Mesothelial cell of epicardium (in vitro differentiated cells): Measurements from ENCODE around the gene BMP8A. TPM values are rescaled to one million over a fixed set of nuclear protein-coding genes. Genes with fewer than 3 reads are reported as not detected.

ENCODE experiments used
- DNase-seq, 2 experiments: peaks; one replicate each; pipeline ENCODE4 v3.0.0; 2021; ENCODE audit warnings: low spot score in 2 of 2; ENCODE audit not compliant: unreplicated experiment in 2 of 2
- H3K27ac Mint-ChIP-seq: 2 replicates; pipeline ENCODE4 v1.8.0; 2021; ENCODE audit warnings: mixed read lengths
- H3K27me3 Mint-ChIP-seq: 2 replicates; pipeline ENCODE4 v1.8.0; 2021; ENCODE audit warnings: low read depth, mixed read lengths
- H3K36me3 Mint-ChIP-seq: 2 replicates; pipeline ENCODE4 v1.8.0; 2021; ENCODE audit warnings: mixed read lengths
- H3K4me1 Mint-ChIP-seq: 2 replicates; pipeline ENCODE4 v1.8.0; 2021; ENCODE audit warnings: mixed read lengths
- H3K4me3 Mint-ChIP-seq: 2 replicates; pipeline ENCODE4 v1.8.0; 2021; ENCODE audit warnings: mild to moderate bottlenecking, moderate library complexity, mixed read lengths
- H3K9me3 Mint-ChIP-seq: 2 replicates; pipeline ENCODE4 v1.8.0; 2021; ENCODE audit warnings: mixed read lengths
- CTCF ChIP-seq: fragments of 200-600 bp; sonication (generic); IDR thresholded peaks from one replicate; pipeline ENCODE4 v1.5.0; 2021; ENCODE audit warnings: antibody characterized with exemption; ENCODE audit not compliant: unreplicated experiment
- total RNA-seq: library from RNA; stranded (reverse); gene quantifications from 3 replicates; pipeline ENCODE4 v1.2.1, GENCODE V29; 2021

Gene BMP8A
- total RNA-seq, 1 donor from 2014 or later = not detected

- no peak overlapping the region for H3K4me3 Mint-ChIP-seq
- no peak for DNase-seq
- no peak for TF ChIP-seq CTCF
Measured at GRCh38 chr1:39566441-39567137, 75.2 kb downstream of the BMP8A start.

GRCh38 chr1:39567302-39567701 is 75.9 kb downstream of the BMP8A start:
- peaks cover 68% of the 10 kb centered on the region for H3K36me3 Mint-ChIP-seq
- no peak overlapping the region for H3K4me3 Mint-ChIP-seq
- no peaks in the 10 kb centered on the region for H3K27me3 Mint-ChIP-seq
- H3K27ac Mint-ChIP-seq = no peak overlapping the region
- DNase-seq = no peak
- no peaks in the 10 kb centered on the region for H3K9me3 Mint-ChIP-seq
- H3K4me1 Mint-ChIP-seq = peaks cover 5% of the 10 kb centered on the region
- TF ChIP-seq CTCF = no peak

More at GRCh38 chr1:39566441-39567137, 75.2 kb downstream of the BMP8A start:
- peaks cover 68% of the 10 kb centered on the region for H3K36me3 Mint-ChIP-seq
- no peaks in the 10 kb centered on the region for H3K4me1 Mint-ChIP-seq
- H3K27ac Mint-ChIP-seq = no peak overlapping the region
- H3K9me3 Mint-ChIP-seq = no peaks in the 10 kb centered on the region
- no peaks in the 10 kb centered on the region for H3K27me3 Mint-ChIP-seq

- peaks cover 64% of the 10 kb centered on the region for H3K36me3 Mint-ChIP-seq
- no peak for DNase-seq
- H3K27me3 Mint-ChIP-seq = no peaks in the 10 kb centered on the region
- H3K4me1 Mint-ChIP-seq = peaks cover 13% of the 10 kb centered on the region
- no peaks in the 10 kb centered on the region for H3K9me3 Mint-ChIP-seq
- TF ChIP-seq CTCF = no peak
- H3K27ac Mint-ChIP-seq = no peak overlapping the region
- no peak overlapping the region for H3K4me3 Mint-ChIP-seq
Measured at GRCh38 chr1:39568208-39568607, 76.8 kb downstream of the BMP8A start.

- no peak for DNase-seq
- H3K4me1 Mint-ChIP-seq = peaks cover 21% of the 10 kb centered on the region
- no peaks in the 10 kb centered on the region for H3K9me3 Mint-ChIP-seq
- no peaks in the 10 kb centered on the region for H3K27me3 Mint-ChIP-seq
- H3K36me3 Mint-ChIP-seq = peaks cover 56% of the 10 kb centered on the region
- TF ChIP-seq CTCF = no peak
- H3K27ac Mint-ChIP-seq = no peak overlapping the region
- no peak overlapping the region for H3K4me3 Mint-ChIP-seq
Measured at GRCh38 chr1:39569034-39569433, 77.6 kb downstream of the BMP8A start.

GRCh38 chr1:39570477-39571177 is 79.2 kb downstream of the BMP8A start:
- Mint-ChIP-seq H3K4me1 (peaks cover 36% of the 10 kb centered on the region), H3K9me3 (no peaks in the 10 kb centered on the region), H3K27ac (no peak overlapping the region), H3K36me3 (peaks cover 52% of the 10 kb centered on the region), H3K27me3 (no peaks in the 10 kb centered on the region), H3K4me3 (no peak overlapping the region)
- DNase-seq = no peak
- TF ChIP-seq CTCF = no peak
